Osteoblast (primary cell): ENCODE results near the gene IPO13. TPM values are rescaled to one million over a fixed set of nuclear protein-coding genes. Genes with fewer than 3 reads are reported as not detected.

Experiments
- DNase-seq: peaks from one replicate; pipeline ENCODE4 v3.0.0; 2011; ENCODE audit warnings: low spot score, mixed read lengths; ENCODE audit not compliant: insufficient read length; ENCODE audit errors: missing footprints
- H2AFZ ChIP-seq: 2 replicates; pipeline ENCODE4 v1.6.0; 2011; ENCODE audit warnings: mild to moderate bottlenecking, low read length
- H3K27ac ChIP-seq: 2 replicates; pipeline ENCODE4 v1.5.1; 2011; ENCODE audit warnings: mild to moderate bottlenecking, low read depth, low read length, moderate library complexity
- H3K27me3 ChIP-seq: 2 replicates; pipeline ENCODE4 v1.6.0; 2012; ENCODE audit warnings: mild to moderate bottlenecking, control low read depth, inconsistent platforms, low read length, moderate library complexity; ENCODE audit not compliant: insufficient read depth
- H3K36me3 ChIP-seq: 2 replicates; pipeline ENCODE4 v1.5.1; 2011; ENCODE audit warnings: mild to moderate bottlenecking, low read length, control low read depth, moderate library complexity; ENCODE audit not compliant: insufficient read depth
- H3K4me1 ChIP-seq: 2 replicates; pipeline ENCODE4 v1.5.1; 2011; ENCODE audit warnings: mild to moderate bottlenecking, low read length, control low read depth, moderate library complexity; ENCODE audit not compliant: insufficient read depth
- H3K4me2 ChIP-seq: 2 replicates; pipeline ENCODE4 v1.6.0; 2011; ENCODE audit warnings: mild to moderate bottlenecking, low read length; ENCODE audit not compliant: insufficient read depth
- H3K4me3 ChIP-seq: fragments of 200-600 bp; sonication (generic); 3 replicates; pipeline ENCODE4 v1.5.1; 2012; ENCODE audit warnings: mild to moderate bottlenecking, low read length, inconsistent platforms; ENCODE audit not compliant: insufficient read depth
- H3K79me2 ChIP-seq: 2 replicates; pipeline ENCODE4 v1.6.0; 2012; ENCODE audit warnings: mild to moderate bottlenecking, low read length, control low read depth, inconsistent platforms; ENCODE audit not compliant: insufficient read depth
- H3K9me3 ChIP-seq: 2 replicates; pipeline ENCODE4 v1.5.1; 2011; ENCODE audit warnings: low read depth, low read length, control low read depth
- H4K20me1 ChIP-seq: 2 replicates; pipeline ENCODE4 v1.6.0; 2012; ENCODE audit warnings: mild to moderate bottlenecking, low read length, control low read depth; ENCODE audit not compliant: insufficient read depth
- total RNA-seq: library from RNA; depleted of rRNA; stranded (reverse); fragments of >200 nt; gene quantifications from 2 replicates; pipeline ENCODE4 v1.2.3, GENCODE V29; 2012
- TF ChIP-seq, protein P1 (sequence below): IDR thresholded peaks from 2 replicates; pipeline ENCODE4 v1.5.1; 2011; ENCODE audit warnings: mild to moderate bottlenecking, low read depth, low read length, moderate library complexity; ENCODE audit errors: extremely low read depth

Gene IPO13
- total RNA-seq, 1 donor = 20.6 TPM

DNA sequence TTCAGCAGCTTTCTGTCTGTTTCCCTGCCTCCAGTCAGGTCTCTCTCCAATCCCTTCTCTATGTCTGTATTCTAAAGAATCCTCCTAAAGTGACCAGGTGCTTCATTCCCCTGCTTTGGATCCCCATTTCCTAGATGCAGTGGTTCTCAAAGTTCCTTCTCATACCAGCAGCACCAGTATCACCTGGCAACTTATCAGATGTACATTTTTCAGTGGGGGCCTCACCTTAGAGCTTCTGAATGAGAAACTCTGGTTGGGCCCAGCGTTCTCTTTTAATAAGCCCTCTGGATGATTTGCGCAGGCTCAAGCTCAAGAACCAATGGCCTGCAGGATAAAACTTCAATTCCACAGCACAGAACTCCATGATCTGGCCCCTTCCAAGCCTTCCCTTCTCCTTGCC is 38.5 kb upstream of the IPO13 start:
- H2AFZ ChIP-seq = no peak overlapping the region
- no peak overlapping the region for H3K4me2 ChIP-seq
- no peaks in the 10 kb centered on the region for H3K79me2 ChIP-seq
- peaks cover 3% of the 10 kb centered on the region for H3K36me3 ChIP-seq
- no peak overlapping the region for H3K4me3 ChIP-seq
- peaks cover 3% of the 10 kb centered on the region for H3K4me1 ChIP-seq
- no peaks in the 10 kb centered on the region for H3K27me3 ChIP-seq
- no peak for DNase-seq
- H3K9me3 ChIP-seq = no peaks in the 10 kb centered on the region
- no peak overlapping the region for H3K27ac ChIP-seq
- no peaks in the 10 kb centered on the region for H4K20me1 ChIP-seq
- TF ChIP-seq, protein P1, sequence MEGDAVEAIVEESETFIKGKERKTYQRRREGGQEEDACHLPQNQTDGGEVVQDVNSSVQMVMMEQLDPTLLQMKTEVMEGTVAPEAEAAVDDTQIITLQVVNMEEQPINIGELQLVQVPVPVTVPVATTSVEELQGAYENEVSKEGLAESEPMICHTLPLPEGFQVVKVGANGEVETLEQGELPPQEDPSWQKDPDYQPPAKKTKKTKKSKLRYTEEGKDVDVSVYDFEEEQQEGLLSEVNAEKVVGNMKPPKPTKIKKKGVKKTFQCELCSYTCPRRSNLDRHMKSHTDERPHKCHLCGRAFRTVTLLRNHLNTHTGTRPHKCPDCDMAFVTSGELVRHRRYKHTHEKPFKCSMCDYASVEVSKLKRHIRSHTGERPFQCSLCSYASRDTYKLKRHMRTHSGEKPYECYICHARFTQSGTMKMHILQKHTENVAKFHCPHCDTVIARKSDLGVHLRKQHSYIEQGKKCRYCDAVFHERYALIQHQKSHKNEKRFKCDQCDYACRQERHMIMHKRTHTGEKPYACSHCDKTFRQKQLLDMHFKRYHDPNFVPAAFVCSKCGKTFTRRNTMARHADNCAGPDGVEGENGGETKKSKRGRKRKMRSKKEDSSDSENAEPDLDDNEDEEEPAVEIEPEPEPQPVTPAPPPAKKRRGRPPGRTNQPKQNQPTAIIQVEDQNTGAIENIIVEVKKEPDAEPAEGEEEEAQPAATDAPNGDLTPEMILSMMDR = no peak

DNA sequence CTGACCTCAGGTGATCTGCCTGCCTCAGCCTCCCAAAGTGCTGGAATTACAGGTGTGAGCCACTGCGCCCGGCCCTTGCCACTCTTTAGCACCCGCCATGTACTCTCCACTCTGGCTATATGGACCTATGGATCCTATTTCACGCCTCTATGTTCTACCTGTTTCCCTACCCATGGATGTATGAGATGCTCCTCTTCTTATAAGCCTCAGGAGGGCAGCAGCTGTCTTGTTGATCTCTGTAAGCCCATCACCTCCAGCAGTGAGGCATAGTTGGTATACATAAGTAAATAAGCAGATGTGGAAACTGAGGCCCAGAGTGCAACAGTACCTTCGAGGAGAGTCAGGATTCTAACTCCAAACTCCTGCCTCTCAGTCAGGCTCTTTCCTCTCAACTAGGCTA is 37.9 kb upstream of the IPO13 start:
- Histone ChIP-seq H3K27ac (no peak overlapping the region), H3K9me3 (no peaks in the 10 kb centered on the region), H3K36me3 (peaks cover 3% of the 10 kb centered on the region), H3K4me3 (no peak overlapping the region), H4K20me1 (no peaks in the 10 kb centered on the region), H3K4me1 (peaks cover 3% of the 10 kb centered on the region), H3K79me2 (no peaks in the 10 kb centered on the region), H3K4me2 (no peak overlapping the region), H3K27me3 (no peaks in the 10 kb centered on the region), H2AFZ (no peak overlapping the region)
- TF ChIP-seq, protein P1 = no peak
- DNase-seq = no peak

DNA sequence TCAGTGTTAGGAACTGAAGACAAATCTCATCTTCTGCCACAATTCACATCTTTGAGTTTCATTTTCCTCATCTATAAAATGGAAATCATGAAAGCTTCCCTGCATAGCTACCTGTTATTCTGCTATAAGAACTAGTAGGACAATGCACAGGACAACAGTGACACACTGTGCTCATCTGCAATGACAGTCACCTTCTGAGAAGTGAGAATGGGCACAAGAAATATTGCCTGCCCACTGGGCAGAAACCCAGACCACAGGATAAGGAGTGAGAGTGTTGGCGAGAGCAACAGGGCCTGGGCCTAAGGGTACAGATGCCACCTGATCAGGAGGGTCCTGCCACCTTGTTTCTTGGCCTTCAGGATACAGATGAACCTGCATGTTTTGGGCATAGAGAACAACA is 36.4 kb upstream of the IPO13 start:
- no peak overlapping the region for H3K4me3 ChIP-seq
- no peaks in the 10 kb centered on the region for H3K9me3 ChIP-seq
- no peaks in the 10 kb centered on the region for H3K79me2 ChIP-seq
- H3K27ac ChIP-seq = no peak overlapping the region
- H3K4me2 ChIP-seq = no peak overlapping the region
- H4K20me1 ChIP-seq = no peaks in the 10 kb centered on the region
- H2AFZ ChIP-seq = no peak overlapping the region
- H3K36me3 ChIP-seq = peaks cover 3% of the 10 kb centered on the region
- H3K4me1 ChIP-seq = peaks cover 3% of the 10 kb centered on the region
- H3K27me3 ChIP-seq = no peaks in the 10 kb centered on the region
- TF ChIP-seq, protein P1 = no peak
- DNase-seq = no peak

DNA sequence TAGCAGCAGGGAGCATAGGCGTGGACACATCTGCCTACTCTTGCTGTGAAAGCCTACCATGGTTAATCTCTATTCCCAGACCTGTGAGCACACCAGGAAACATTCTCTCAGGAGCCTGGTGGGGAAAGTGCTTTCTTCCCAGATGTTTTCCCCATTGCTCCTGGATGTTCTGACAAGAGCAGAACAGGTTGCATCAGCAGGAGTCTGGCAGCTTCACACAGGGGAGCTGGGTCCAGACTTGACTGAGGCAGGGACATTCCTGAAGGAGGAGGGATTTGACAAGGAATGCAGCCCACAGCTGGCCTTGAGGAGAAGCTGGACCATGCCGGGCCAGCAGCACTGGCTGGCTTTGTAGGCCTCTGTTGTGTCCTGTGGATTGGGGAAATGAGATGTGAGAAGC is 34.1 kb upstream of the IPO13 start:
- H3K27me3 ChIP-seq = no peaks in the 10 kb centered on the region
- no peak overlapping the region for H3K27ac ChIP-seq
- H3K36me3 ChIP-seq = peaks cover 3% of the 10 kb centered on the region
- H3K4me3 ChIP-seq = no peak overlapping the region
- peaks cover 3% of the 10 kb centered on the region for H3K4me1 ChIP-seq
- H3K9me3 ChIP-seq = no peaks in the 10 kb centered on the region
- H3K79me2 ChIP-seq = no peaks in the 10 kb centered on the region
- TF ChIP-seq, protein P1 = no peak
- no peak for DNase-seq
- no peak overlapping the region for H2AFZ ChIP-seq
- no peaks in the 10 kb centered on the region for H4K20me1 ChIP-seq
- H3K4me2 ChIP-seq = no peak overlapping the region
